ENCODE measurements around the gene SH3RF3. TPM values are rescaled to one million over a fixed set of nuclear protein-coding genes. Genes with fewer than 3 reads are reported as not detected.

SH3RF3 gene
- total and polyA plus RNA-seq, 10 of the 15 experiments (the other 5 are each of a cell fraction or from before 2014, with no cell fraction given), result 0.08 to 8.8 (median 2.3) TPM

DNA sequence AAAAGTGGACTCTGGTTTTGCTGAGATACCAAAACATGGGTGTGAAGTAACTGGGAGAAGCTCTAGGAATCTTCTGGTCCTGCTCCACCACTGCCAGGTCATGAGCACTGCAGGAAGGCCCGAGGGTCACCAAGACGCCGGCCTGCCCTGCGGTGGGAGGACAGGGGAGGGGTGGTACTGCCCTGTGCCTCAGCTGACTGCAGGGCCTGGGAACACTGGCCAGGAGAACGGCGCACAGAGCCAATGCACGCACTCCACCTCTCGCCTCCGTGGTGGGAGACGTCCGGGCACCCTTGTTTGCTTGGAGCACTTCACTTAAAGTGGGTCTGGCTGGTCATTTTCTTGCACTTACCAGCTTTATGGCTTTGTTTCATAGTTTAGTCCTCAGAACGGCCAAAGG lies 153.4 kb downstream of the SH3RF3 start:
- POLR2A ChIA-PET, result no interaction called here
- Histone ChIP-seq H3K36me3 (ENCODE audit: control insufficient read depth in 2 of 2, insufficient read depth in 2 of 2, low read length in 1 of 2) (no peaks in the 10 kb centered on the region), H2AFZ (ENCODE audit: control insufficient read depth, low read depth, low read length) (no peak overlapping the region), H3K9ac (ENCODE audit: control insufficient read depth, insufficient read depth, low read length) (no peak overlapping the region), H3K27me3 (replicated peaks in 1 of 2; ENCODE audit: control insufficient read depth in 2 of 2, insufficient read depth in 2 of 2, low read length in 1 of 2) (no peaks in the 10 kb centered on the region; a peak in 1 of 4 replicates), H3K4me1 (ENCODE audit: control insufficient read depth, insufficient read depth, low read length) (no peaks in the 10 kb centered on the region), H3K4me3 (no peak overlapping the region), H3K79me2 (ENCODE audit: control insufficient read depth, insufficient read depth, low read length) (no peaks in the 10 kb centered on the region; the same call in 1 of the 2 replicates), H4K20me1 (ENCODE audit: control insufficient read depth, insufficient read depth) (no peaks in the 10 kb centered on the region; the same call in none of the 2 replicates), H3K4me2 (ENCODE audit: control insufficient read depth, insufficient read depth) (no peak overlapping the region), H3K27ac (ENCODE audit: control insufficient read depth, insufficient read depth) (no peak overlapping the region), H3K9me3 (replicated peaks; ENCODE audit: control insufficient read depth, insufficient read depth, low read length) (no peaks in the 10 kb centered on the region)
- WGBS (ENCODE audit: insufficient coverage, insufficient replicate concordance, low lambda C conversion rate, missing lambda C conversion rate), result 35% methylated on average over 12 of the region's 12 CpGs
- no peak for ATAC-seq
- BruUV-seq (replicated peaks), result no TSS peak
- no peak for FAIRE-seq
- in situ Hi-C loops (cut with MboI) (no loop called here), intact Hi-C loops (cut with micrococcal nuclease; ENCODE audit: unreplicated experiment) (no loop called here)
- CTCF ChIA-PET, result no interaction called here
- no peak for TF ChIP-seq CREM (IDR thresholded peaks at IDR 0.05; ENCODE audit: low read depth)
- TF ChIP-seq SUPT20H (IDR thresholded peaks at IDR 0.05; ENCODE audit: borderline replicate concordance, control insufficient read depth, low read depth, low read length), result no peak
- TF ChIP-seq, protein P1, sequence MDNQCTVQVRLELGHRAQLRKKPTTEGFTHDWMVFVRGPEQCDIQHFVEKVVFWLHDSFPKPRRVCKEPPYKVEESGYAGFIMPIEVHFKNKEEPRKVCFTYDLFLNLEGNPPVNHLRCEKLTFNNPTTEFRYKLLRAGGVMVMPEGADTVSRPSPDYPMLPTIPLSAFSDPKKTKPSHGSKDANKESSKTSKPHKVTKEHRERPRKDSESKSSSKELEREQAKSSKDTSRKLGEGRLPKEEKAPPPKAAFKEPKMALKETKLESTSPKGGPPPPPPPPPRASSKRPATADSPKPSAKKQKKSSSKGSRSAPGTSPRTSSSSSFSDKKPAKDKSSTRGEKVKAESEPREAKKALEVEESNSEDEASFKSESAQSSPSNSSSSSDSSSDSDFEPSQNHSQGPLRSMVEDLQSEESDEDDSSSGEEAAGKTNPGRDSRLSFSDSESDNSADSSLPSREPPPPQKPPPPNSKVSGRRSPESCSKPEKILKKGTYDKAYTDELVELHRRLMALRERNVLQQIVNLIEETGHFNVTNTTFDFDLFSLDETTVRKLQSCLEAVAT (IDR thresholded peaks at IDR 0.05), result no peak
- TF ChIP-seq, protein P2, sequence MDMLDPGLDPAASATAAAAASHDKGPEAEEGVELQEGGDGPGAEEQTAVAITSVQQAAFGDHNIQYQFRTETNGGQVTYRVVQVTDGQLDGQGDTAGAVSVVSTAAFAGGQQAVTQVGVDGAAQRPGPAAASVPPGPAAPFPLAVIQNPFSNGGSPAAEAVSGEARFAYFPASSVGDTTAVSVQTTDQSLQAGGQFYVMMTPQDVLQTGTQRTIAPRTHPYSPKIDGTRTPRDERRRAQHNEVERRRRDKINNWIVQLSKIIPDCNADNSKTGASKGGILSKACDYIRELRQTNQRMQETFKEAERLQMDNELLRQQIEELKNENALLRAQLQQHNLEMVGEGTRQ (IDR thresholded peaks at IDR 0.05; ENCODE audit: borderline replicate concordance, low read depth, low read length), result no peak
- no peak for TF ChIP-seq NR2C2 (IDR thresholded peaks at IDR 0.05; ENCODE audit: borderline replicate concordance, control insufficient read depth, insufficient read length, low read depth)
- TF ChIP-seq SMAD5 (IDR thresholded peaks at IDR 0.05; ENCODE audit: low read depth), result no peak
- TF ChIP-seq NFYA (IDR thresholded peaks at IDR 0.05; ENCODE audit: borderline replicate concordance, low read depth, low read length), result no peak
- TF ChIP-seq CREB1 (IDR thresholded peaks at IDR 0.05; ENCODE audit: low read depth), result no peak
- TF ChIP-seq, protein P3, sequence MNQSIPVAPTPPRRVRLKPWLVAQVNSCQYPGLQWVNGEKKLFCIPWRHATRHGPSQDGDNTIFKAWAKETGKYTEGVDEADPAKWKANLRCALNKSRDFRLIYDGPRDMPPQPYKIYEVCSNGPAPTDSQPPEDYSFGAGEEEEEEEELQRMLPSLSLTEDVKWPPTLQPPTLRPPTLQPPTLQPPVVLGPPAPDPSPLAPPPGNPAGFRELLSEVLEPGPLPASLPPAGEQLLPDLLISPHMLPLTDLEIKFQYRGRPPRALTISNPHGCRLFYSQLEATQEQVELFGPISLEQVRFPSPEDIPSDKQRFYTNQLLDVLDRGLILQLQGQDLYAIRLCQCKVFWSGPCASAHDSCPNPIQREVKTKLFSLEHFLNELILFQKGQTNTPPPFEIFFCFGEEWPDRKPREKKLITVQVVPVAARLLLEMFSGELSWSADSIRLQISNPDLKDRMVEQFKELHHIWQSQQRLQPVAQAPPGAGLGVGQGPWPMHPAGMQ (IDR thresholded peaks at IDR 0.05; ENCODE audit: borderline replicate concordance), result no peak
- no peak for TF ChIP-seq RAD51 (IDR thresholded peaks at IDR 0.05)
- RAD21 ChIA-PET (ENCODE audit: unreplicated experiment), result no interaction called here
- SMC1A ChIA-PET (ENCODE audit: uncharacterized antibody, unreplicated experiment), result interaction anchor here (0.7 to 1.2 kb wide), 2 partner anchors 55 to 152 kb away, joined by 3 read pairs; no protein-coding TSS in a partner anchor
- no peak for DNase-seq (ENCODE audit: low read depth, low spot score)

Measured in GM12878 (cell line).